ENCODE measurements around the gene CBARP. TPM values are rescaled to one million over a fixed set of nuclear protein-coding genes. Genes with fewer than 3 reads are reported as not detected.
A peak's percentile ranks its signal among the peaks of the same experiment; 100 is the strongest.

CBARP gene
- total RNA-seq, 1 donor from 2014 or later: 7.6 TPM

GRCh38 chr19:1218751-1219567, 18.8 kb downstream of the CBARP start:
- Mint-ChIP-seq H3K27me3 (ENCODE audit: low read depth) (no peaks in the 10 kb centered on the region), H3K27ac (ENCODE audit: unreplicated experiment) (no peak overlapping the region), H3K9me3 (ENCODE audit: low read depth) (no peaks in the 10 kb centered on the region), H3K4me1 (ENCODE audit: low read depth) (peaks cover 31% of the 10 kb centered on the region), H3K36me3 (ENCODE audit: low read depth) (no peaks in the 10 kb centered on the region), H3K4me3 (ENCODE audit: unreplicated experiment) (no peak overlapping the region)
- TF ChIP-seq, protein P1, sequence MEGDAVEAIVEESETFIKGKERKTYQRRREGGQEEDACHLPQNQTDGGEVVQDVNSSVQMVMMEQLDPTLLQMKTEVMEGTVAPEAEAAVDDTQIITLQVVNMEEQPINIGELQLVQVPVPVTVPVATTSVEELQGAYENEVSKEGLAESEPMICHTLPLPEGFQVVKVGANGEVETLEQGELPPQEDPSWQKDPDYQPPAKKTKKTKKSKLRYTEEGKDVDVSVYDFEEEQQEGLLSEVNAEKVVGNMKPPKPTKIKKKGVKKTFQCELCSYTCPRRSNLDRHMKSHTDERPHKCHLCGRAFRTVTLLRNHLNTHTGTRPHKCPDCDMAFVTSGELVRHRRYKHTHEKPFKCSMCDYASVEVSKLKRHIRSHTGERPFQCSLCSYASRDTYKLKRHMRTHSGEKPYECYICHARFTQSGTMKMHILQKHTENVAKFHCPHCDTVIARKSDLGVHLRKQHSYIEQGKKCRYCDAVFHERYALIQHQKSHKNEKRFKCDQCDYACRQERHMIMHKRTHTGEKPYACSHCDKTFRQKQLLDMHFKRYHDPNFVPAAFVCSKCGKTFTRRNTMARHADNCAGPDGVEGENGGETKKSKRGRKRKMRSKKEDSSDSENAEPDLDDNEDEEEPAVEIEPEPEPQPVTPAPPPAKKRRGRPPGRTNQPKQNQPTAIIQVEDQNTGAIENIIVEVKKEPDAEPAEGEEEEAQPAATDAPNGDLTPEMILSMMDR (IDR thresholded peaks at IDR 0.05): no peak
- no peak for DNase-seq (ENCODE audit: low spot score)

DNA sequence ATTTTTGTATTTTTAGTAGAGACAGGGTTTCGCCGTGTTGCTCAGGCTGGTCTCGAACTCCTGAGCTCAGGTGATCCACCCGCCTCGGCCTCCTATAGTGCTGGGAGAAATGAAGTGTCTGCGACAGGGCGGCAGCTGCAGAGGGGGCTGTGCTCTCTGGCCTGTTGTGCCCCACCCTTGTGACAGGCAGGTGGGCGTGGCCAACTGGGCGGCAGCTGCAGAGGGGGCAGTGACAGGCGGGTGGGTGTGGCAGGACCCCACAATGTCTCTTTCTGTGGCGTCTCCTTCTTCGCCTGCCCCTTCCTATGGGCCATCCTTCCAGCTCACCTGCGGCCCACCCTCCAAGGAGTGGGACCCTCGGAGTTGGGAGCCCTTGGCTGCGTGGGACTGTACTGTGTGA, 20.4 kb downstream of the CBARP start:
- H3K27ac Mint-ChIP-seq (ENCODE audit: unreplicated experiment): no peak overlapping the region
- peaks cover 41% of the 10 kb centered on the region for H3K4me1 Mint-ChIP-seq (ENCODE audit: low read depth)
- peaks cover 4% of the 10 kb centered on the region for H3K36me3 Mint-ChIP-seq (ENCODE audit: low read depth)
- DNase-seq (ENCODE audit: low spot score): no peak
- H3K9me3 Mint-ChIP-seq (ENCODE audit: low read depth): no peaks in the 10 kb centered on the region
- TF ChIP-seq, protein P1 (IDR thresholded peaks at IDR 0.05): no peak
- no peak overlapping the region for H3K4me3 Mint-ChIP-seq (ENCODE audit: unreplicated experiment)
- H3K27me3 Mint-ChIP-seq (ENCODE audit: low read depth): no peaks in the 10 kb centered on the region

GRCh38 chr19:1216756-1217155, 21.0 kb downstream of the CBARP start:
- H3K4me1 Mint-ChIP-seq (ENCODE audit: low read depth): peaks cover 41% of the 10 kb centered on the region
- no peak for DNase-seq (ENCODE audit: low spot score)
- no peak overlapping the region for H3K4me3 Mint-ChIP-seq (ENCODE audit: unreplicated experiment)
- H3K9me3 Mint-ChIP-seq (ENCODE audit: low read depth): no peaks in the 10 kb centered on the region
- H3K27ac Mint-ChIP-seq (ENCODE audit: unreplicated experiment): no peak overlapping the region
- H3K36me3 Mint-ChIP-seq (ENCODE audit: low read depth): peaks cover 4% of the 10 kb centered on the region
- no peaks in the 10 kb centered on the region for H3K27me3 Mint-ChIP-seq (ENCODE audit: low read depth)
- TF ChIP-seq, protein P1 (IDR thresholded peaks at IDR 0.05): no peak

- Mint-ChIP-seq H3K27ac (ENCODE audit: unreplicated experiment) (peak overlapping the region; percentile 80), H3K4me1 (ENCODE audit: low read depth) (peaks cover 48% of the 10 kb centered on the region), H3K36me3 (ENCODE audit: low read depth) (peaks cover 4% of the 10 kb centered on the region), H3K9me3 (ENCODE audit: low read depth) (no peaks in the 10 kb centered on the region), H3K4me3 (ENCODE audit: unreplicated experiment) (peak overlapping the region; percentile 16), H3K27me3 (ENCODE audit: low read depth) (no peaks in the 10 kb centered on the region)
- no peak for DNase-seq (ENCODE audit: low spot score)
- TF ChIP-seq, protein P1 (IDR thresholded peaks at IDR 0.05): no peak
Observed at GRCh38 chr19:1214862-1215731, 22.7 kb downstream of the CBARP start.

GRCh38 chr19:1214299-1214861, 23.4 kb downstream of the CBARP start:
- no peak overlapping the region for H3K4me3 Mint-ChIP-seq (ENCODE audit: unreplicated experiment)

More at GRCh38 chr19:1214299-1214861, 23.4 kb downstream of the CBARP start:
- Mint-ChIP-seq H3K4me1 (ENCODE audit: low read depth) (peaks cover 55% of the 10 kb centered on the region), H3K27me3 (ENCODE audit: low read depth) (no peaks in the 10 kb centered on the region), H3K36me3 (ENCODE audit: low read depth) (peaks cover 4% of the 10 kb centered on the region), H3K27ac (ENCODE audit: unreplicated experiment) (peak overlapping the region; percentile 91), H3K9me3 (ENCODE audit: low read depth) (no peaks in the 10 kb centered on the region)
- no peak for DNase-seq (ENCODE audit: low spot score)
- TF ChIP-seq, protein P1 (IDR thresholded peaks at IDR 0.05): no peak
